BLaER1 treated with 17β-estradiol and CSF1 and Interleukin-3, amounts not matched to agents 10 nM and 100 nM (cell line): Measurements from ENCODE around the gene PLEKHN1.
"Not testable (repeated sequence)": the region's sequence is repeated elsewhere in the genome, so short reads cannot be mapped to it uniquely, and the experiment has no call there.

Experiments
- H3K27ac ChIP-seq, 11 experiments: shearing (Covaris generic); formaldehyde crosslinking; 2 replicates each; pipeline ENCODE4 v1.8.1; 2022
- H3K27me3 ChIP-seq, 11 experiments: shearing (Covaris generic); formaldehyde crosslinking; 2 replicates each; pipeline ENCODE4 v1.8.1; 2022
- H3K36me3 ChIP-seq, 11 experiments: shearing (Covaris generic); formaldehyde crosslinking; 2 replicates each; pipeline ENCODE4 v1.8.1; 2022
- H3K4me1 ChIP-seq, 10 experiments: shearing (Covaris generic); formaldehyde crosslinking; 2 replicates each; pipeline ENCODE4 v1.8.1; 2022
- H3K4me2 ChIP-seq, 11 experiments: shearing (Covaris generic); formaldehyde crosslinking; 2 replicates each; pipeline ENCODE4 v1.8.1; 2022
- H3K4me3 ChIP-seq, 10 experiments: shearing (Covaris generic); formaldehyde crosslinking; 2 replicates each; pipeline ENCODE4 v1.8.1; 2022
- H3K9ac ChIP-seq, 11 experiments: shearing (Covaris generic); formaldehyde crosslinking; 2 replicates each; pipeline ENCODE4 v1.8.1; 2022
- H3K9me3 ChIP-seq, 11 experiments: shearing (Covaris generic); formaldehyde crosslinking; replicated peaks in 1 of 11; 2 replicates each; pipeline ENCODE4 v1.8.1; 2022
- H4K20me1 ChIP-seq, 11 experiments: shearing (Covaris generic); formaldehyde crosslinking; 2 replicates each; pipeline ENCODE4 v1.8.1; 2022
- Cebpa-rat ChIP-seq, 11 experiments: shearing (Covaris generic); IDR thresholded peaks; 2 replicates each; pipeline ENCODE4 v1.8.1; 2022

PLEKHN1 gene

DNA sequence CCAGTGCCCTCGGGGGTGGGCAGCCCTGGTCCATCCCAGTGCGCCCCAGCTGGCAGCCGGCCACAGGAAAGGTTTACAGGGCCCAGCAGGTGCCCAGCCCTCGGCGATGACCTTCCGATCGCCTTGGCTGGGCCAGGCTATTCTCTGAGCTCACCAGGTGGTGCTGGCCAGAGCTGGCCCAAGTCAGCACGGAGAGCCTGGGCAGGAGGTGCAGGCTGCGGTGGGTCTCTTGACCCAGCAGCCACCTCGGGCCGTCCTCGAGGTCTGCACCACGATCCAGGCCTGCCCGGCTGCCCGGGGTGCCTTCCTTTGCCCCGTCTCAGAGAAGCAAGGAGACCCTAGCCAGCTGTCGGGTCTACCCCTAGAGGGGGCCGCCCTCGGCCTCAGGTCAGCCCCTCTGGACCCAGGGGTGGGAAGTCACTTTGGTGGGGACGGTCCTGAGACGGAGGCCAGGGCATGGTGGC, 15.2 kb downstream of the PLEKHN1 start:
- H3K9ac ChIP-seq: peak overlapping the region in 1 of 11 experiments; percentile 35; a peak in 1 of 22 replicates
- H3K4me3 ChIP-seq: no peak overlapping the region
- H3K4me1 ChIP-seq: peaks cover 0 to 14% (median 11%) of the 10 kb centered on the region in 10 experiments; a peak in 12 of 20 replicates
- H3K36me3 ChIP-seq: no peaks in the 10 kb centered on the region
- 0 out of 22 replicates have a peak, but pooled peaks cover 0 to 4% (median 0%) of the 10 kb centered on the region in 11 experiments for H3K9me3 ChIP-seq
- no peak for TF ChIP-seq Cebpa-rat (IDR thresholded peaks at IDR 0.05)
- no peak overlapping the region for H3K27ac ChIP-seq
- H3K4me2 ChIP-seq: peak overlapping the region in 8 of 11 experiments; percentile 24 to 60 (median 51); a peak in 15 of 22 replicates
- peaks cover 0 to 22% (median 0%) of the 10 kb centered on the region in 11 experiments; a peak in 4 of 22 replicates for H4K20me1 ChIP-seq
- peaks cover 17 to 60% (median 29%) of the 10 kb centered on the region in 11 experiments for H3K27me3 ChIP-seq

DNA sequence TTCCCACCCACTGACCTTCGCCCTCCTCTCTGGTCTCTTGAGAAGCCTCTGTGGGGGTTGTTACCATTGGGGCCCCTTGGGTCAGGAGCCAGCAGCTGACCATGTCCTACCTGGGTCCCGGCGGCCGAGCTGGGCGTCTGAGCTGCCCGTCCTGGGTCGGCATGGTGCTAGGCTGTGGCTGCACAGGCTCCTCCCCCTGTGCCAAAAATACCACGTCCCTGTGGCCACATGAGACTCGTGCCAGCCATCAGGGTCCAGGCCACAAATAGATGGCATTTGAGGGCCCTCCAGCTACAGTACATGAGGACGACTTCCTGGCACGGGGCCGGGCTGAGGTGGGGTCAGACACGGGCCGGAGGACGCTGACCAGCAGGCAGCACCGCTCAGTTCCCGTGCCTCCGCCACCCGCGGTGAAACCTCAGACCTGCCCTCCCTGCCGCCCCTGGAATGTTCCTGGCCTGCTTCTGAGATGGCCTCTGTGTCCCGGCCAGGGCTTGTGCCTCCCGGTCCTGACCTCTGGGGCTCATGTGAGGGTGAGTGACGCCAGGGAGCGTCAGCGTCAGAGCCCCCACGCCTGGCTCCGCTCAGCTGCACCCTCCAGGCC, 15.8 kb downstream of the PLEKHN1 start, which contains the start of gene PERM1:
TSS of gene PERM1 (minus strand) at position 139 of the 604 bp plus-strand sequence. CDS start 1,064 bp downstream, outside the sequence.
- TF ChIP-seq Cebpa-rat (IDR thresholded peaks at IDR 0.05): no peak
- Histone ChIP-seq H3K4me1 (peaks cover 0 to 14% (median 11%) of the 10 kb centered on the region in 10 experiments; a peak in 12 of 20 replicates), H3K4me3 (no peak within 1 kb of the TSS)

DNA sequence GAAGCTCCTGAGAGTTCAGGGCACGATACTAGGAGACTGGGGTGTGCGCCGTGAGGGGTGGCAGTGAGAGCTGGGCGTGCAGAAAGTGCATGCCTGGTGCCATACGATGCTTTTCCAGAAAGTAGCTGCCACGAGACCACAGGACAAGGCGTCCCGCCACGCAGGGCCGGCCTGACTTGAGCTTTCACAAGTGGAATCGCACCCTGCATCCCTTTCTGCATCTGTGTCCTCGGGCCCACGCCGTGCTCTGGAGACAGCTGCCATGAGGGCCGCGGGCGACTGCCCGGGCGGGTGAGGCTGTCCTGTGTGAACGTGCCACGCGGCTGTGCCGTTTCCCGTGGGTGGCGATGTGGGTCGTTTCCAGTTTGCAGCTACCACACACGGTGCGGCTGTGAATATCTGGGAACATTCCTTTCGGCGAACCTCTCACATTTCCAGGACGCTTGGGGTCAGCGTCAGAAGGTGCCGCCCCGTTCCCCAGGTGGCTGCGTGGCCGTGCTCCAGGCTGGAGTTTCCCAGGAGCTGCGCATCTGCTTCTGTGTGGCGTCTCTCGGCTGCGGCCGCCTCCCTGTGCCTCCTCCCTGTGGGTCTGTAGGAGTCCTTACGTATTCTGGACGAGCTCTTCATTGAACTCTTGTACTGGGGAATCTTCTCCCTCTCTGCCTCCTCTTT, 16.6 kb downstream of the PLEKHN1 start:
- 0 out of 22 replicates have a peak, but pooled peaks cover 0 to 4% (median 0%) of the 10 kb centered on the region in 11 experiments for H3K9me3 ChIP-seq
- H3K9ac ChIP-seq: no peak overlapping the region
- H3K4me1 ChIP-seq: peaks cover 0 to 14% (median 11%) of the 10 kb centered on the region in 10 experiments; a peak in 12 of 20 replicates
- H3K27me3 ChIP-seq: peaks cover 17 to 61% (median 30%) of the 10 kb centered on the region in 11 experiments
- H4K20me1 ChIP-seq: peaks cover 0 to 22% (median 0%) of the 10 kb centered on the region in 11 experiments; a peak in 4 of 22 replicates
- no peak overlapping the region for H3K4me3 ChIP-seq
- H3K27ac ChIP-seq: no peak overlapping the region
- no peaks in the 10 kb centered on the region for H3K36me3 ChIP-seq
- peak overlapping the region in 1 of 11 experiments; percentile 25; a peak in 1 of 22 replicates for H3K4me2 ChIP-seq
- TF ChIP-seq Cebpa-rat (IDR thresholded peaks at IDR 0.05): no peak

More for the DNA sequence above, 15.8 kb downstream of the PLEKHN1 start, which contains the start of gene PERM1:
- Histone ChIP-seq H3K9ac (peak within 1 kb of the TSS in 3 of 11 experiments; percentile 10 to 35 (median 15); a peak in 3 of 22 replicates), H3K27me3 (peaks cover 17 to 61% (median 30%) of the 10 kb centered on the region in 11 experiments), H3K27ac (no peak within 1 kb of the TSS), H3K4me2 (peak within 1 kb of the TSS in 8 of 11 experiments; percentile 24 to 60 (median 51); a peak in 15 of 22 replicates), H3K36me3 (no peaks in the 10 kb centered on the region), H4K20me1 (peaks cover 0 to 22% (median 0%) of the 10 kb centered on the region in 11 experiments; a peak in 4 of 22 replicates), H3K9me3 (0 out of 22 replicates have a peak, but pooled peaks cover 0 to 4% (median 0%) of the 10 kb centered on the region in 11 experiments)

DNA sequence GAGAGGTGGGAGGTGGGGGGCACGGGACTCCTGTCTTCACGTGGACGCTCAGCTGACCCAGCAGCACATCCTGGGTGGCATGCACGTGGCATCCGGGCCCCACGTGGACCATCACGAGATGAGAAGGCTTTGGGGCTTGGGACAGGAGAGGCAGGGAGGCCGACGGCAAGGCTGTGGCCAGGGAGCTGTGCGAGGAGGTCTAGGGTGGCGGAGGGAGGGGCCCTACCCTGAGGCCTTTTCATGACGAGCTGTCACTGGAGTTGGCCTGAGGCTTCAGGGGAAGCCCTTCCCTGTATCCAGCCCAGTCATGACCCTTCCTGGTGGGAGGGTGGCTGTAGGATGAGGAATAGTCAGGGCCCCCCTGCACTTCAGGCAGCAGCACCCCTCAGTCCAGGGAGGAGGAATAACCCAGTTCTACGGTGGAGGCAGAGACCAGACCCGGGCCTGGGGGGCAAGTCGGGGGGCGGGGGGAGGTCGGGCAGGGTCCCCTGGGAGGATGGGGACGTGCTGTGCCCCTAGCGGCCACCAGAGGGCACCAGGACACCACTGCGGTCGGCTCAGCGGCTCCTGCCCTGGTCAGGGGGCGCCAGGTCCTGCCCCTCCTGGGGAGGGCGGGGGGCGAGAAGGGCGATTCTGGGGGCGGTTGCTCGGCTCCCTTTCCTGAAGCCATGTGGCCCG, 17.7 kb downstream of the PLEKHN1 start:
- Histone ChIP-seq H3K4me1 (peaks cover 0 to 14% (median 11%) of the 10 kb centered on the region in 10 experiments; a peak in 12 of 20 replicates), H3K4me2 (peak overlapping the region in 7 of 11 experiments; percentile 32 to 66 (median 45); a peak in 10 of 22 replicates), H3K36me3 (no peaks in the 10 kb centered on the region), H3K4me3 (no peak overlapping the region; a peak in 2 of 20 replicates), H3K27me3 (peaks cover 17 to 70% (median 34%) of the 10 kb centered on the region in 11 experiments), H3K27ac (no peak overlapping the region), H3K9ac (no peak overlapping the region), H3K9me3 (peaks cover 0 to 9% (median 0%) of the 10 kb centered on the region in 11 experiments; a peak in 1 of 22 replicates), H4K20me1 (peaks cover 0 to 22% (median 0%) of the 10 kb centered on the region in 11 experiments; a peak in 4 of 22 replicates)
- no peak for TF ChIP-seq Cebpa-rat (IDR thresholded peaks at IDR 0.05)

DNA sequence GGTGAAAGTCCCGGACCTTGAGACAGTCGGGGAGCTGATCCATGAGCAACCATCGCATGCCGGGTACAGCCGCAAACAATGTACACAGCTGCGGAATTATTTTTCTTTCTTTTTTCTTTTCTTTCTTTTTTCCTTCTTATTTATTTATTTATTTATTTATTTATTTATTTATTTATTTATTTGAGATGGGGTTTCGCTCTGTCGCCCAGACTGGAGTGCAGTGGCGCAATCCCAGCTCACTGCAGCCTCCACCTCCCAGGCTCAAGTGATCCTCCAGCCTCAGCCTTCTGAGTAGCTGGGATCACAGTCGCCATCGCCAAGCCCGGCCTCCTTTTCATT, 18.2 kb downstream of the PLEKHN1 start:
- H3K4me2 ChIP-seq: peak overlapping the region in 7 of 11 experiments; percentile 32 to 66 (median 45); a peak in 10 of 22 replicates
- H3K36me3 ChIP-seq: no peaks in the 10 kb centered on the region
- H3K27me3 ChIP-seq: peaks cover 17 to 75% (median 34%) of the 10 kb centered on the region in 11 experiments
- H4K20me1 ChIP-seq: peaks cover 0 to 22% (median 0%) of the 10 kb centered on the region in 11 experiments; a peak in 4 of 22 replicates
- no peak overlapping the region for H3K27ac ChIP-seq
- H3K4me3 ChIP-seq: no peak overlapping the region; a peak in 2 of 20 replicates
- no peak overlapping the region for H3K9ac ChIP-seq
- peaks cover 0 to 14% (median 11%) of the 10 kb centered on the region in 10 experiments; a peak in 12 of 20 replicates for H3K4me1 ChIP-seq
- peaks cover 0 to 11% (median 0%) of the 10 kb centered on the region in 11 experiments; a peak in 1 of 22 replicates for H3K9me3 ChIP-seq
- no peak for TF ChIP-seq Cebpa-rat (IDR thresholded peaks at IDR 0.05)

DNA sequence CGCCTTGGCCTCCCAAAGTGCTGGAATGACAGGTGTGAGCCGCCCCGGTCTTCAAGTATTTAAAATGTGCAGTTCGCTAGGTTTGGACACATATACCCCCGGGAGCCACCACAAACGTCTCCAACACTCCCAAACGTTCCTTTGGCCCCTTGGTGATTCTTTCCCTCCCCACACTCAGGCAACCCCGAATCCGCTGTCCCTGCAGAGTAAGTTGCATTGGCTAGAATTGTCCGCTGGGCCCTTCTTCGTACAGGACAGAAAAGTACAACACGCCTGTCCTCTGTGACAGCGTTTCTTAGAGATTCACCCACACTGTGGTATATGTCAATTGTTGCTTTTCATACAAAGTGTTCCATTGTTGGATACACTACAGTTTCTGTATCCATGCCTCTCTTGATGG, 18.8 kb downstream of the PLEKHN1 start:
- H3K27ac ChIP-seq: no peak overlapping the region
- peaks cover 0 to 14% (median 11%) of the 10 kb centered on the region in 10 experiments; a peak in 12 of 20 replicates for H3K4me1 ChIP-seq
- no peak overlapping the region for H3K4me3 ChIP-seq
- no peaks in the 10 kb centered on the region for H3K36me3 ChIP-seq
- H3K9me3 ChIP-seq: peaks cover 0 to 11% (median 0%) of the 10 kb centered on the region in 11 experiments; a peak in 1 of 22 replicates
- peaks cover 0 to 21% (median 0%) of the 10 kb centered on the region in 11 experiments; a peak in 3 of 22 replicates for H4K20me1 ChIP-seq
- H3K9ac ChIP-seq: no peak overlapping the region
- H3K4me2 ChIP-seq: no peak overlapping the region
- H3K27me3 ChIP-seq: peaks cover 17 to 76% (median 34%) of the 10 kb centered on the region in 11 experiments
- no peak for TF ChIP-seq Cebpa-rat (IDR thresholded peaks at IDR 0.05)

DNA sequence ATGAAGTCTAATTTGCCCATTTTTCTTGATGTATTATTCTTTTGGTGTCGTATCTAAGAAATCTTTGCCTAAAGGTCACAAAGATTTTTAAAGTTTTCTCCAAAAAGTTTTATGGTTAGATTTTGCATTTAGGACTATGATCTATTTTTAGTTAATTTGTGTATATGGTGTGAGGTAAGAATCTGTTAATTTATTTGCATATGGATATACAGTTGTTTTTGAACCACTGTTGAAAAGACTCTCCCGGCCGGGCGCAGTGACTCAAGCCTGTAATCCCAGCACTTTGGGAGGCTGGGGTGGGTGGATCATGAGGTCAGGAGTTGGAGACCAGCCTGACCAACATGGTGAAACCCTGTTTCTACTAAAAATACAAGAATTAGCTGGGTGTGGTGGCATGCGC, 21.8 kb downstream of the PLEKHN1 start:
- peaks cover 15 to 50% (median 29%) of the 10 kb centered on the region in 11 experiments for H3K27me3 ChIP-seq
- H3K27ac ChIP-seq, H3K4me3 ChIP-seq, H4K20me1 ChIP-seq, H3K4me1 ChIP-seq, H3K36me3 ChIP-seq, H3K9ac ChIP-seq, H3K4me2 ChIP-seq: not testable (repeated sequence)
- peaks cover 0 to 18% (median 6%) of the 10 kb centered on the region in 11 experiments; a peak in 18 of 22 replicates for H3K9me3 ChIP-seq

DNA sequence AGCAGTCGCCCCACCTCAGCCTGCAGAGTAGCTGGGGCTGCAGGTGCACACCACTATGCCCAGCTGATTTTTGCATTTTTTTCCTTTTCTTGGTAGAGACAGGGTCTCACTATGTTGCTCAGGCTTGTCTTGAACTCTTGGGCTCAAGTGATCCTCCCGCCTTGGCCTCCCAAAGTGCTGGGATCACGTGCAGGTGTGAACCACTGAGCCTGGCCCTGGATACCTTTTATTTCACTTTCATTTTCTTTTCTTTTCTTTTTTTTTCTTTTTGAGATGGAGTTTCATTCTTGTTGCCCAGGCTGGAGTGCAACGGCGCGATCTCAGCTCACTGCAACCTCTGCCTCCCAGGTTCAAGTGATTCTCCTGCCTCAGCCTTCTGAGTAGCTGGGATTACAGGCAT, 25.0 kb downstream of the PLEKHN1 start:
- not testable (repeated sequence) for H3K4me3 ChIP-seq, H3K4me2 ChIP-seq, H3K9ac ChIP-seq, H3K36me3 ChIP-seq, H3K27ac ChIP-seq, H4K20me1 ChIP-seq, H3K4me1 ChIP-seq
- Histone ChIP-seq H3K27me3 (peaks cover 21 to 47% (median 33%) of the 10 kb centered on the region in 11 experiments), H3K9me3 (peaks cover 0 to 18% (median 6%) of the 10 kb centered on the region in 11 experiments; a peak in 18 of 22 replicates)
